Retinal pigment epithelial cell (primary cell): ENCODE measurements around the gene ADAMTSL3.

Experiments used
- DNase-seq: peaks from one replicate; pipeline ENCODE4 v3.0.0-alpha.2; 2010; ENCODE audit warnings: low read depth
- H3K4me3 ChIP-seq: 2 replicates; pipeline ENCODE4 v1.5.1; 2011; ENCODE audit warnings: mild to moderate bottlenecking, low read length, control low read depth, moderate library complexity
- TF ChIP-seq, protein P1 (sequence below): conservative IDR thresholded peaks from 2 replicates; pipeline ENCODE4 v1.5.1; 2011; ENCODE audit warnings: low read depth, low read length, control low read depth, inconsistent platforms

The ADAMTSL3 gene

DNA sequence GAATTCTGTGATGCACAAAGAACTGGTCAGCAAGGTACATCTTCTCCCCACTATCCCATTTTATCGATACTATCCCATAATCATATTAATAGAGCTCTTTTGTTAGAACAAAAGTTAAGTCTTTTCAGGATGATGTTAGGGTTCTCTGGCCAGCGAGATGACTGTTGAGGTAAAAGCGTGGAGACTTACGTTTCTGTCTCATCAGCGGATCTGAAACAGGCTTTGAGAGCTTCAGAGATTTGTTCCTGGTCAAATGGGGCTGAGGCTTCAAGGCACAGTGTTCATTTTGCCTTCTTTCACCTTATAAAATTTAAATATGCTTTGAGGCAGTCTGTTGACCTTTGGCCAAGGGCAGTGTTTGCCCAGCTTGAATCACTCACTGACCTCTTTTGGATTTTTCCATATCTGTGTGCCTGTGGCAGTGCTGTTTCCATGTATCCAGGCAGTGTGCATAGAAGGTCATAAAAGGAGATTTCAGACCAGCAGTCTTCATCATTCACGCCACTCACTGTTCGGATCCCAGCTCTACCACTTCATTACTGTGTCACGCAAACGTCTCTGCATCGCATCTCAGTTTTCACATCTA, 3.1 kb downstream of the ADAMTSL3 start:
- no peak for DNase-seq
- TF ChIP-seq, protein P1, sequence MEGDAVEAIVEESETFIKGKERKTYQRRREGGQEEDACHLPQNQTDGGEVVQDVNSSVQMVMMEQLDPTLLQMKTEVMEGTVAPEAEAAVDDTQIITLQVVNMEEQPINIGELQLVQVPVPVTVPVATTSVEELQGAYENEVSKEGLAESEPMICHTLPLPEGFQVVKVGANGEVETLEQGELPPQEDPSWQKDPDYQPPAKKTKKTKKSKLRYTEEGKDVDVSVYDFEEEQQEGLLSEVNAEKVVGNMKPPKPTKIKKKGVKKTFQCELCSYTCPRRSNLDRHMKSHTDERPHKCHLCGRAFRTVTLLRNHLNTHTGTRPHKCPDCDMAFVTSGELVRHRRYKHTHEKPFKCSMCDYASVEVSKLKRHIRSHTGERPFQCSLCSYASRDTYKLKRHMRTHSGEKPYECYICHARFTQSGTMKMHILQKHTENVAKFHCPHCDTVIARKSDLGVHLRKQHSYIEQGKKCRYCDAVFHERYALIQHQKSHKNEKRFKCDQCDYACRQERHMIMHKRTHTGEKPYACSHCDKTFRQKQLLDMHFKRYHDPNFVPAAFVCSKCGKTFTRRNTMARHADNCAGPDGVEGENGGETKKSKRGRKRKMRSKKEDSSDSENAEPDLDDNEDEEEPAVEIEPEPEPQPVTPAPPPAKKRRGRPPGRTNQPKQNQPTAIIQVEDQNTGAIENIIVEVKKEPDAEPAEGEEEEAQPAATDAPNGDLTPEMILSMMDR, result no peak
- H3K4me3 ChIP-seq, result no peak overlapping the region

DNA sequence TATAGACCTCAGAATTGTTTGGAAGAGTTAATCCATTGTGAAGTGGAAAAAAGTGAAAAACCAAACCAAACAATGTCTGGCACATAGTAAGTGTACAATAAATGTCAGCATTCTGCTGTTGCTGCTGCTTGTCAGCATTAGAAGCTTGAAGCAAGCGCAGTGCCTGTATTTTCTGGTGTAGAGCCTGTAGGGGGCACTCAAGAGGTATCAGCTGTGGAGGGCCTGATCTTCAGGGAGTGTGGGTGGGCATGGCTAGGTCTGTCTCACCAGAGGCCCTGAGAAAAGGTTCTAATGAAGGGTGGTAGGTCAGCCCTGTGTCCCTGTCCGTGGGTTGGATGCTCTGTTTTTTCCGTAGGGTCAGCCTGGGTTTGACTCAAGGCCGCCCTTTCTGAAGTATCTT, 3.6 kb downstream of the ADAMTSL3 start:
- no peak for DNase-seq
- no peak overlapping the region for H3K4me3 ChIP-seq
- TF ChIP-seq, protein P1, result peak; percentile 57

DNA sequence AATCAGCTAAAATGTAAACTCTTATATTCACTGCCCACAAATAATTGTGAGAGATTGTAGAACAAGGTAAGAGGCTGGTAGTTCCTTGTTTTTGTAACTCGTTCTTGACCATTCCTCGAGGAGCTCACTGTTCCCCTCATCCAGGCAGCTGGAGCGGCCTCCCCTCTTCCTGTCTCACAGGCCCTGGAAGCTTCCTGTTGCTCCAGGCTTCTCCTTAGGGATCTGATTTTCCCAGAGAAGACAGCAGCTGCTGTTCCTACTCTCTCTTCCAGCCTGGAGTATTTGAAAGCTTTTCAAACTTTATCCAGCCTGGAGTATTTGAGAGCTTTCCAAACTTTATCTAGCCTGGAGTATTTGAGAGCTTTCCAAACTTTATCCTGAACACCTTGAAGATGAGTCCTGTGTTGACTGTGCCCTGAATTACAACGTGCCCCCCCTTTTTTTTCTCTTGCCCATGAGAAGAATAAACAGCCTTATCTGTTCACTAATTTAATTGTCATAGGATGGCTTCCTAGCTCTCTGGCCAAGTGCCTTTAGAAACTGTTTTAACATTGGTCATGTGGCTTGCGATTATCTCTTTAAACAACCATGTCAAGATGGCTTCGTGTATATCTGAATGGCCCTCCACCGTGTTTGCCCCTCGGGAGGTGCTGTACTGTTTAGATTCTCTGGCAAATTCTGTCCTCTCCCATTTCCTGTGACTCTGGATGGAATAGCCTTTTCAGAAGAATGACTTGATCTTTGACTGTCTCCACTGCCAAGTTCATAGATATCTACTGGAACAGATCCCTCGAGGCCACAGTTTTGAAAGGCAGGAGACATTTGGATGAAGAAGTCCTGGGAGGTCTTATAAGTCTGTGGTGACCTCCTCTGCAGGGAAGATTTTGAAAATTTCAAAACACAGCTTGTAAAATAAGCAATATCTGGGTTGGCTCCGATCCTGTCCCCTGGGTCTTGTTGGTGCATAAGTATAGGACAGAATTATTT, 4.8 kb downstream of the ADAMTSL3 start:
- H3K4me3 ChIP-seq, result no peak overlapping the region
- TF ChIP-seq, protein P1, result no peak
- no peak for DNase-seq

DNA sequence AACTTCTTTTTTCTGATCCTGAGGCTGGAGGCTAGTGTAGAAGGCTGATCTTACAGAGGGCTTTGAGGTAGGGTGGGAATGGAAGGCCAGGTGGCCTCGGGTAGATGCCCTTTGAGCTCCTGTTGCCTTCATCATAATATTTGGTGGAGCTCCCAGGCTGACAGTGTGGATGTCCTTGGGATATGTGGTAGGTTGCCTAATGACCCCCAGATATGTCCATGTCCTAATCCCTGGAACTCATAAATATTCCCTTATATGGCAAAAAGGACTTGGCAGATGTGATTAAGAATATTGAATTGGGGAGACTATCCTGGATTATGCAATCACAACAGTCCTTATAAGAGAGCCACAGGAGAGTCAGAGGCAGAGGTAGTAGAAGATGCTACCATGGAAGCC, 5.5 kb downstream of the ADAMTSL3 start:
- TF ChIP-seq, protein P1, result no peak
- no peak overlapping the region for H3K4me3 ChIP-seq
- no peak for DNase-seq

DNA sequence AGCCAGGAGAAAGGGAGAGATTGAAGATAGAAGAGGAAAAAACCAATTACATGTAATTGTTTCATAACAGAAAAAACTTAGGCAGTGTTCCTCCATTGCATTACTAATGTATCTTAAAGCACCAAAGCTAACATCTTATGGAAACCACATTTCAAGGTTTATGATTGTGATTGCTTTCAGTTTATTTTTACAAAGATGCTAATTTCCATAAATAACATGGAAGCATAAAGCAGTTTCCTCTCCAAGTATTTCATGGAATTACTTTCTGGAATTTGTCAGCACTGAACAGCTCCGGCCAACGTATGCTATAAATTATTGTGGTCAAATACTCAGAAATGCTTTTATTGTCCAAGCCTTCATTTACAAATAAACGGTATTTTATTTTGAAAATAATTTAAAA, 11.6 kb downstream of the ADAMTSL3 start:
- DNase-seq, result no peak
- no peak overlapping the region for H3K4me3 ChIP-seq
- TF ChIP-seq, protein P1, result no peak

DNA sequence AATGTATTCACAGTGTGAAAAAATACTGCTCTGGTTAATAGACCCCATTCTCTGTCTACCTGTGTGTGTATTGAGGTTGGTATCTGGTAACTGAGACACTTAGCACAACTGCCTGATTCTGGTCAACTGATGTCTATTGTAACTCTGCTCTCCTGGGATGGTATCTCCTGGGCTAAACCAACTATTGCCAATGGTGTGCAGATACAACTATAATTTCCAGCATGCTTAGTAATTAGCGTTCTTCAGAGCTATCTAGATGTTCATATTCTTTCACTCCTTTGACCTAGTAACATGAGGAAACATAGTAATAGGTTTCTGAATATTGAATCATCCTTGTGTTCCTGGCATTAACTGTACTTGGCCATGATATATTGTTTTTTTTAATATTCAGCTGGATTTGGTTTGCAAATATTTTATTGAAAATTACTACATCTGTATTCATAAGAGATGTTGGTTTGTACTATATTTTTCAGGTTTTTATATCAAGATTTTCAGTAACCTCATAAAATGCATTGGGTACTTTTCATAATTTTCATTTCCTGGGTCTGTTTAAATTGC, 16.8 kb downstream of the ADAMTSL3 start:
- H3K4me3 ChIP-seq, result no peak overlapping the region
- TF ChIP-seq, protein P1, result no peak
- no peak for DNase-seq
